NCI-H2196 (cell line): ENCODE measurements around the gene RBMS1.

ENCODE experiments used
- DNase-seq: peaks from one replicate; lab custom pipeline; 2025; ENCODE audit not compliant: unreplicated experiment; lab: John Stamatoyannopoulos, UW

Gene RBMS1

GRCh38 chr2:160493227-160494028 is at the start of gene RBMS1:
Gene RBMS1, minus strand, starts transcription at chr2:160493807. Its CDS starts 444 bp downstream, at chr2:160493363.
- peak; percentile 15 for DNase-seq

- no peak for DNase-seq
Measured at GRCh38 chr2:160541745-160542144, 48.1 kb upstream of the RBMS1 start.

GRCh38 chr2:160538559-160539355 is 45.1 kb upstream of the RBMS1 start:
- no peak for DNase-seq

GRCh38 chr2:160538115-160538514 is 44.5 kb upstream of the RBMS1 start:
- no peak for DNase-seq

GRCh38 chr2:160534996-160535395 is 41.4 kb upstream of the RBMS1 start:
- no peak for DNase-seq

- DNase-seq, result no peak
Measured at GRCh38 chr2:160534249-160534648, 40.6 kb upstream of the RBMS1 start.

GRCh38 chr2:160533482-160533881 is 39.9 kb upstream of the RBMS1 start:
- no peak for DNase-seq

- no peak for DNase-seq
Measured at GRCh38 chr2:160532388-160532787, 38.8 kb upstream of the RBMS1 start.

- DNase-seq, result no peak
Measured at GRCh38 chr2:160522951-160523710, 29.5 kb upstream of the RBMS1 start.

- no peak for DNase-seq
Measured at GRCh38 chr2:160517731-160518130, 24.1 kb upstream of the RBMS1 start.

- no peak for DNase-seq
Measured at GRCh38 chr2:160516547-160517365, 23.1 kb upstream of the RBMS1 start.

- no peak for DNase-seq
Measured at GRCh38 chr2:160515120-160515519, 21.5 kb upstream of the RBMS1 start.

- DNase-seq, result no peak
Measured at GRCh38 chr2:160513120-160513519, 19.5 kb upstream of the RBMS1 start.

- no peak for DNase-seq
Measured at GRCh38 chr2:160512491-160512890, 18.9 kb upstream of the RBMS1 start.

GRCh38 chr2:160510617-160511016 is 17.0 kb upstream of the RBMS1 start:
- DNase-seq, result no peak

GRCh38 chr2:160509016-160509415 is 15.4 kb upstream of the RBMS1 start:
- no peak for DNase-seq

- no peak for DNase-seq
Measured at GRCh38 chr2:160507464-160507863, 13.9 kb upstream of the RBMS1 start.

- no peak for DNase-seq
Measured at GRCh38 chr2:160507046-160507407, 13.4 kb upstream of the RBMS1 start.

GRCh38 chr2:160506371-160507045 is 12.9 kb upstream of the RBMS1 start:
- no peak for DNase-seq

GRCh38 chr2:160505256-160505655 is 11.6 kb upstream of the RBMS1 start:
- no peak for DNase-seq
